Fibroblast of pulmonary artery (primary cell): ENCODE data around the gene ZNF816.
A peak's percentile ranks its signal among the peaks of the same experiment; 100 is the strongest.
"Not testable (repeated sequence)": the region's sequence is repeated elsewhere in the genome, so short reads cannot be mapped to it uniquely, and the experiment has no call there.

ENCODE experiments used
- DNase-seq: peaks from one replicate; pipeline ENCODE4 v3.0.0-alpha.2; 2010; ENCODE audit warnings: low read depth
- H3K4me3 ChIP-seq: replicated peaks from 2 replicates; pipeline ENCODE4 v1.5.1; 2011; ENCODE audit warnings: low read depth, mild to moderate bottlenecking, control low read depth, low read length, moderate library complexity
- TF ChIP-seq, protein P1 (sequence below): IDR thresholded peaks from 2 replicates; pipeline ENCODE4 v1.5.1; 2011; ENCODE audit warnings: mild to moderate bottlenecking, control low read depth, low read length, inconsistent platforms; ENCODE audit errors: missing control alignments

Gene ZNF816

DNA sequence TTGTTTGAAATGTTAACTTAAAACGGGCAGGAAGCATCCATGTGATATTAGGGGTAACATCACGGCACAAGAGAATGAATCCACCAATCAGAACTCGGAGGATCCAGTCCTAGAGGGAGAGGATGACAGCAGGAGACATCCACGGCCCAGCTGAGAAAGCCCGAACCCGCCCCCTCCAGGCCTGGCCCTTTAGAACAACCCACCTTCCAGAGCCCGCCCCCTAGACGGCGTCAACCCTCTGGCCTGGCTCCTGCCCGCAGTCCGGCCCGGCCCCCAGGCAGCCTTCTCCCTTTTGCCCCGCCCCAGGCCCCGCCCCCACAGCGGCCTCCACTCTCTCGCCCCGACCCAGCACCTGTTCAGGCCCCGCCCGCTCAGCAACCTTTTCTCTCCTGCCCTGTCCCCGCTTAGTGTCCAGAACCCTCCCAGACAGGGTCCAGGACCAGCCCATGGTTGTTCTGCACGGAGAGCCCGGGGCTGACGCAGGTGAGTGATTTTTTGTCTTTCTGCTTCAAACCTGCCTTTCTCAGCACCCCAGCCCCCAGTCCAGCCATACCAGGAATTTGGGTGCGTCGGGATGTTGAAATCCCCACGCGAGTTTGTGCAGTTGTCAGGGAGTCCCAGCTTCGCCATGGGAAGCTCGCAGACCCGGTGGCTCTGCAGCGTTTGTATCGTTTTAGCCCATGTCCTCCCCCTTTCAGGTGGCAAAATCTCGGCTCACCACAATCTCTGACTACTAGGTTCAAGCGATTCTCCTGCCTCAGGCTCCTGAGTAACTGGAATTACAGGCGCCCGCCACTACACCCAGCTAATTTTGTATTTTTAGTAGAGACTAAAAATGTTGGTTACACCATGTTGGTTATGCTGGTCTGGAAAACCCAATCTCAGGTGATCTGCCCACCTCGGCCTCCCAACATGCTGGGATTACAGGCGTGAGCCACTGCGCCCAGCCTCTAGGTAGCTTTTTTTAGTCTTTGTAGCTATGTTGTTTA, 16.1 kb downstream of the ZNF816 start:
- TF ChIP-seq, protein P1, sequence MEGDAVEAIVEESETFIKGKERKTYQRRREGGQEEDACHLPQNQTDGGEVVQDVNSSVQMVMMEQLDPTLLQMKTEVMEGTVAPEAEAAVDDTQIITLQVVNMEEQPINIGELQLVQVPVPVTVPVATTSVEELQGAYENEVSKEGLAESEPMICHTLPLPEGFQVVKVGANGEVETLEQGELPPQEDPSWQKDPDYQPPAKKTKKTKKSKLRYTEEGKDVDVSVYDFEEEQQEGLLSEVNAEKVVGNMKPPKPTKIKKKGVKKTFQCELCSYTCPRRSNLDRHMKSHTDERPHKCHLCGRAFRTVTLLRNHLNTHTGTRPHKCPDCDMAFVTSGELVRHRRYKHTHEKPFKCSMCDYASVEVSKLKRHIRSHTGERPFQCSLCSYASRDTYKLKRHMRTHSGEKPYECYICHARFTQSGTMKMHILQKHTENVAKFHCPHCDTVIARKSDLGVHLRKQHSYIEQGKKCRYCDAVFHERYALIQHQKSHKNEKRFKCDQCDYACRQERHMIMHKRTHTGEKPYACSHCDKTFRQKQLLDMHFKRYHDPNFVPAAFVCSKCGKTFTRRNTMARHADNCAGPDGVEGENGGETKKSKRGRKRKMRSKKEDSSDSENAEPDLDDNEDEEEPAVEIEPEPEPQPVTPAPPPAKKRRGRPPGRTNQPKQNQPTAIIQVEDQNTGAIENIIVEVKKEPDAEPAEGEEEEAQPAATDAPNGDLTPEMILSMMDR = no peak
- no peak overlapping the region for H3K4me3 ChIP-seq
- DNase-seq = no peak

DNA sequence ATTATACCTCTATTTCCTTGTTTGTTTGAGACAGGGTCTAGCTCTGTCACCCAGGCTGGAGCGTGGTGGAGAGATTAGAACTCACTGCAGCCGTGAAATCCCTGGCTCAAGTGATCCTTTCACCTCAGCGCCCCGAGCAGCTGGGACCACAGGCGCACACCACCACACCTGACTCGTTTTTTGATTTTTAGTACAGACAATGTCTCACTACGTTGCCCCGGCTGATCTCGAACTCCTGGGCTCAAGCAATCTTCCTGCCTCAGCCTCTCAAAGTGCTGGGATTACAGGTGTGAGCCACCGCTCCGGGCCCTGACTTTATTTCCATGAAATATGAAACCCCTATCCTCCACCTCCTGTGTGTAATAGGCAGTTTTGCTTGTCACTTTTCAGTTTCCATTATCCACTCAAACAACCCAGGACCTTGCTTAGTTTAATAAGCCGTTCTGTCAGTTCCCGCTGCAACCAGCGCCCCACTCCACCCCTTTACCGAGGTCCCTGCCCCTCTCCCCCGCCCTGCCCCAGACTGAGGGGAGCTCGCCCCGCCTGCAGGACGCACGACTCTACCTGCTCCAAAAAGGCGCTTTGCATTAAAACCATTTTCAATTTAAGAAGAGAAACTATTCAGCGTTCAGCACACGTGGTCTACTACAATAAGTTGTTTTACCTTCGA, 16.9 kb downstream of the ZNF816 start:
- TF ChIP-seq, protein P1 = no peak

DNA sequence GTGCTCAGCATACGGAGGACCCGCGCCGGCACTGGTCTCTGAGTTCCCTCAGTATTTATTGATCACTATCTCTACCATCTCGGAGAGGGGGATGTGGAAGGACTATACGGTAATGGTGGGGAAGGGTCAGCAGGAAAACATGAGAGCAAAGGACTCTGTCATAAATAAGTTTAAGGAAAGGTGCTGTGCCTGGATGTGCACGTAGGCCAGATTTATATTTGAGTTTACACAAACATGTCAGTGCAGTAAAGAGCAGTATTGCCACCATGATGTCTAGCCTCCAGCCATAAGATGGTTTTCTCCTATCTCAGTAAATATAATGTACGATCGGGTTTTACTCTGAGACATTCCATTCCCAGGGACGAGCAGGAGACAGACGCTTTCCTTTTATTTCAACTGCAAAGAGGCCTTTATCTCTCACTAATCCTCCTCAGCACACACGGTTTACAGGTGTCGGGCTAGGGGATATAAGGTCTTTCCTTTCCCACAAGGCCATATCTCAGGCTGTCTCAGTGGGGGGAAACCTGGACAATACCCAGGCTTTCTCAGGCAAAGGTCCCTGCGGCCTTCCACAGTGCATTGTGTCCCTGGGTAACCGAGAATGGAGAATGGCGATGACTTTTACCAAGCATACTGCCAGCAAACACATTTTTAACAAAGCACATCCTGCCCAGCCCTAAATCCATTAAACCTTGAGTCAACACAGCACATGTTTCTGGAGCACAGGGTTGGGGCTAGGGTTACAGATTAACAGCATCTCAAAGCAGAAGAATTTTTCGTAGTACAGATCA, 17.8 kb downstream of the ZNF816 start:
- DNase-seq, H3K4me3 ChIP-seq: not testable (repeated sequence)

More for the DNA sequence above, 16.9 kb downstream of the ZNF816 start:
- H3K4me3 ChIP-seq = no peak overlapping the region
- DNase-seq = no peak

DNA sequence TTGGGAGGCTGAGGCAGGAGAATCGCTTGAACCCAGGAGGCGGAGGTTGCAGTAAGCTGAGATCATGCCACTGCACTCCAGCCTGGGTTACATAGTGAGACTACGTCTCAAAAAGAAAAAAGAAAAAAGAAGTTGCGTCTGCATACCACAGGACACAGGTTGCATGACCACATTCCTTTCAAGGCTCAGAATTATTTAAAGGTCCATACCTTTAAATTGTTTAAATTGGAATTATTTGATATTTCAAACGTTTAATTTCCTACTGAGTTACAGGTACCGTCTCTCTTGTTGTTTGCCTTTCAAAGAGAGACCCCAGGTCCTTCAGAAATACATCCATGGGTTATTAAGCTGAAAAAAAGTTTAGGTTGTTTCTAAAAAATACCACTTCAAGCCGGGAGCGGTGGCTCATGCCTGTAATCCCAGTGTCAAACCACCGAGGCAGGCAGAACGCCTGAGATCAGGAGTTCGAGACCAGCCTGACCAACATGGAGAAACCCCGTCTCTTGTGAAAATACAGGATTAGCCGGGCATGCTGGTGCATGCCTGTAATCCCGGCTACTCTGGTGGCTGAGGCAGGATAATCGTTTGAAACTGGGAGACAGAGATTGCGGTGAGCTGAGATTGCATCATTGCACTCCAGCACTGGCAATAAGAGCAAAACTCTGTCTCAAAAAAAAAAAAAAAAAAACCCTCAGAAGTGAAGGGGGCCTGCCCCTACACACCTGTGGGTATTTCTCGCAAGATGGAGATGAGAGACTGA, 18.6 kb downstream of the ZNF816 start:
- H3K4me3 ChIP-seq = no peak overlapping the region
- TF ChIP-seq, protein P1 = no peak
- DNase-seq = no peak

DNA sequence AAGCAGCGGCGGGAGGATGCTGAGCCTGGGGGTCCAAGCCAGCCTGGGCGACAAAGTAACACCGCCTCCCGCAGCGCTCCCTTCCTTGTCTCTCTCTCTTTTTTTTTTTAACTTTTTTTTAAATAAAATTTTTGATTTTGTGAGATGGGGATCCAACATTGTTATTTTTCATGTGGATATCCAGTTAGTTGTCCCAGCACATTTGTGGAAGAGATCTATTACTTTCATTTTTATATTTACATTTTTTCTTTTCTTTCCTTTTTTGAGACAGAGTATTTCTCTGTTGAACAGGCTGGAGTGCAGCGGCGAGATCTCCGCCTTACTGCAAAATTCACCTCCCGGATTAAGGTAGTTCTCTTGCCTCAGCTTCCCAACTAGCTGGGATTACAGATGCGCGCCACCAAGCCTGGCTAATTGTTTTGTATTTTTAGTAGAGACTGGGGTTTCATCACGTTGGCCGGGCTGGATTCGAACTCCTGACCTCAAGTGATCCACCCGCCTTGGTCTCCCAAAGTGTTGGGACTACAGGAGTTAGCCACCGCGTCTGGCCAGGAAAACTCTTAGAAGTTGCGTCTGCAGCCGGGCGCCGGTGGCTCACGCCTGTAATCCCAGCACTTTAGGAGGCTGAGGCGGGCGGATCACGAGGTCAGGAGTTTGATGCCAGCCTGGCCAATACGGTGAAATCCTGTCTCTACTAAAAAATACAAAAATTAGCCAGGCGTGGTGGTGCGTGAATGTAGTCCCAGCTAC, 19.4 kb downstream of the ZNF816 start:
- DNase-seq = no peak
- TF ChIP-seq, protein P1 = no peak
- peak overlapping the region; percentile 91 for H3K4me3 ChIP-seq

DNA sequence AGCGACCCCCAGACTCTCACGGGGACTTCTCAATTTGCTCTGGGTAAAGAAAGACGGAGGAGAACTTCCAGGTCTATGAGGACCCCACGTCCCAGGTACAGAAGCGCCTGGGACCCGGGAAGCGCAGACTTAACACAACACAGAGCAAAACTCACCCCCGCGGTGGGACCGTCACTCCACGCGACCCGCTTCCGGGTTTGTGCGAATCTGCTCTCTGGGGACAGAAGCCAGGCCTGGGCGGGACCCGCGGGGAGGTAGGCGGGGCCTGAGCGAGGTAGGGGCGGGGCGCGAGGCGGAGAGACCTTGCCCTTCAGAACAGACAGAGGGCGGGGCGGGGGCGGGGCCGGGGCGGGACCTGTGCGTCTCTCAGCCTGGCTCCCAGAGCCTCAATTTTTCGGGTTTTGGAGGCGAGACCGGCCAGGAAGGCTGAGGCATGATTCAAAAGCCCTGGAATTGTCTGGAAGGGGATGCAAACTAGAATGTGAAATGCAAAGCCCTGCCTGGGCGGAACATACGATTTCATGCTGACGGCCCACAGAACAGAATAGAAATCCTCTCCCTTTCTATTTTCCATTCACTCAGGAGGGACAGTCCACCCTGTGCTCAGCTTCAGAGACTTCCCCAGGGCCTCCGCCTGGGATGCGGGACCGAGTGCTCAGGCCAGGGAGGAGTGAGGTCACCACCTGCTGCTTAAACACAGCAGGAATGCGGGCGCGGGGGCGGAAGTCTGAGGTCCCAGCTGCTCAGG, 20.1 kb downstream of the ZNF816 start:
- peak; percentile 75 for DNase-seq
- H3K4me3 ChIP-seq = peak overlapping the region; percentile 91
- TF ChIP-seq, protein P1 = no peak
